HG02870 (cell line): ENCODE measurements around the gene SHBG.

Experiments used
- ATAC-seq: cut with Tn5 transposase; IDR thresholded peaks from one replicate; pipeline ENCODE4 v1.9.1; 2021; ENCODE audit warnings: mild to moderate bottlenecking, moderate library complexity; ENCODE audit not compliant: unreplicated experiment

SHBG gene

DNA sequence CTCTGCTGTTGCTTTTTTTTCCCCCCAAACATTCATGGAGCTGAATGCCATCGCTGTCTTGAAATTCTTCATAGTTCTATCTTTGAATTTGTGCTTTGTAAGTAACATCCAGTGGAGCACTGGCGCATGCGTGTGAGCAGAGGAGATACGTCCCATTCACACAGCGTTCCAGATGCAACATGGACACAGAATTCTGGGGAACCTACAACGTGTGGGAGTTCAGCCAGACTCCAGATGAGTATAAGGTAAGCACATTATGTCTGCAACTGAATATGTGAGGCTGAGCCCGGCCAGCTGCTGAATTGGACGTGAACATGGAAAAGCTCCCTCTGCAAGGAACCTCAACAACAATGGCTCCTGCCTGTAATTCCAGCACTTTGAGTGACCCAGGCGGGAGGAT is 16.5 kb downstream of the SHBG start:
- ATAC-seq, result no peak

DNA sequence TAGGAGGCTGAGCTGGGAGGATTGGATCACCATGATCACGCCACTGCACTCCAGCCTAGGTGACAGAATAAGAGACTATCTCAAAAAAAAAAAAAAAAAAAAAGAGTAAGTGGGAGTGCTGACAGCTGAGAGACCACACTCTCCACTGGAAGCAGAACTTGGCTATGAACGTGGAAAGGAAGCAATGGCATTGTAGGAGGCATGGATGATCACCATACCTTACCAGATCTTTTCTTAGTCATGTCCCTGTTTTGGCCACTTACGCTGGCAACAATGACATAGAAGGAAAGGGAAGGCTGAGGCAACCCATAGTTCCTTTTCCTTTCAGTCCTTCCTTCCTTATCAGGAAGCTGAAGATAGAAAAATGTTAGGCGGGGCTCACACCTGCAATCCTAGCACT is 17.1 kb downstream of the SHBG start:
- no peak for ATAC-seq

DNA sequence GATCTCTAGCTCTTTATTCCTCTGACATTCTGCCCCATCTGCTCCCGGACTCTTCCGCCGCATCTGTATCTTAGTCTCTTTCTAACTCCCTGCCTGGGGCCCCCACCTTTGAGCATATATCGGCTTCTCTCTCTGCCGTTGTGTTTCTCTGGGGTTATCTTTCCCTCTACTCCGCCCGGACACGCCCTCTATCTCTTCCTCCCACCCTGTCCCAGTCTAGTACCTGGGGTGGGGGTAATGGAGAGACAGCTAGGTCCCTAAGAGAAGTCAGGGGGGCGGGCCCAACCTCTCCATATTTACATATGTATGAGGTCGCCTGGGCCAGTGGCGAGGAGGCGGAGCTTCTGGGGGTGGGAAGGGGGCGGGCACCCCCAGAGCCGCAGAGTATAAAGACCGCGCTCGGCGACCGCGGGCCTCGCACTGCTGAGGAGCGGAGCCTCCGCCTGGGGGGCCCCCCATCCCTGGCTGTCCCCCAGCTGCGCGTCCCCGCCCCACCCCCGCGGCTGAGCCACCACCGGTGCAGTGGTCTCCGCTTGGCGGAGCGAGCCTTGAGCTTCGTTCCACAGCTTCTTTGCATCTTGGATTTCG is 20.7 kb downstream of the SHBG start, which contains the start of gene ATP1B2:
ATP1B2 (plus strand) TSS at position 418 of the 588 bp plus-strand sequence. CDS start 593 bp downstream, outside the sequence.
- no peak for ATAC-seq

DNA sequence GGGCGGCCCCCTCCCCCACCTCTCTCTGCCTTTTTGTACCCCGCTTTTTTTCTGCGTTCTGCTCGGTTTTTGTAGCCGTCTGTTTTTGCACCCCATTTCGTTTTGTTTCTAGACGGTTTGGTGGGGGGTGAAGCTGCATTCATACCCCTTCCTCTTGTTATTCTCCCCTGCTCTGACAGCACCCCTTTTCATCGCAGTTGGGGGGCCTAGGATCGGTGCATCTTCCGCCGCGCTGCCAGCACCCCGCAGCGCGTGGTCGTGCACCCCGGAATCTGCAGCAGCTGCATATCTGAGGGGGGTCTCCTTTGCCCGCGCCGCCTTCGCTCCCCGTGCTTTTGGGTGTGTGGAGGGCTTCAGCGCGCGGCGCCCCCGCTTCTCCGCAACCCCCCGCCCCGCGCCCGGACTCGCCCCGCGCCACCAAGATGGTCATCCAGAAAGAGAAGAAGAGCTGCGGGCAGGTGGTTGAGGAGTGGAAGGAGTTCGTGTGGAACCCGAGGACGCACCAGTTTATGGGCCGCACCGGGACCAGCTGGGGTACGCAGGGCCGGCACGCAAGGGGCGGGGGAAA is 21.2 kb downstream of the SHBG start:
- no peak for ATAC-seq

DNA sequence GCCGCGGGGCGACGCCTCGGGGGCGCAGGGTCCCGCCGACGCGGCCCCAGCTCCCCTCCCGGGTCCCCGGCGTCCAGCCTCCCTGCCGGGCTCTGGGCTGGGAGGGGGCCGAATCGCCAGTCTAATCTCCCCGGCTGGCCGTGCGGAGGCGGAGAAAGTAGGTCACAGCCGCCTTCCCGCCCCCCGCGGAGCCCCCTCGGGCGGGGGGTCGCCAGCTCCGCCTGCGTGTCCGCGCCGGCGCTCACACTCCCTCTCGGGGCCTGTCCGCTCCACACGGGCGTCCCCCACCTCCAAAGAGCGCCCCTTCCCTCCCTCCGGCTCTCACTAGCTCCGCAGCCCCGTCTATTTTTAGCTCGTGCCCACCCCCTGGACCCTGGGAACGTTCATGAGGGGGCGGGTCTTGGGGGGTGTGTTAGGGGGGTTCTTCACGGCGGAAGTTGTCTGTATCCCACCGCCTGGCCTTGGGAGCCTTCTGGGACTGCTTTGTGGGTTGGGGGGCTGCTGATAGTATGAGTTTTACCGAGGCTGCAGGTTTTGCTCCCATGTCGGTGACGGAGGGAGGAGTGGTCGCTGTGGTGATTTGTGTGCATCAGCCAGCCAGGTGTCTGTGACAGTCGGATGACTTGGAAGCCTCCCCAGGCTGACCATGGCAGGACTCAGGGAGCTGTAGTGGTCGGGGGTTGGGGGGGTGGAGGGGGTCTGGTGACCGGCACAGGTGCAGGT is 21.9 kb downstream of the SHBG start:
- ATAC-seq, result no peak

GRCh38 chr17:7652388-7653356 is 22.7 kb downstream of the SHBG start:
- no peak for ATAC-seq

DNA sequence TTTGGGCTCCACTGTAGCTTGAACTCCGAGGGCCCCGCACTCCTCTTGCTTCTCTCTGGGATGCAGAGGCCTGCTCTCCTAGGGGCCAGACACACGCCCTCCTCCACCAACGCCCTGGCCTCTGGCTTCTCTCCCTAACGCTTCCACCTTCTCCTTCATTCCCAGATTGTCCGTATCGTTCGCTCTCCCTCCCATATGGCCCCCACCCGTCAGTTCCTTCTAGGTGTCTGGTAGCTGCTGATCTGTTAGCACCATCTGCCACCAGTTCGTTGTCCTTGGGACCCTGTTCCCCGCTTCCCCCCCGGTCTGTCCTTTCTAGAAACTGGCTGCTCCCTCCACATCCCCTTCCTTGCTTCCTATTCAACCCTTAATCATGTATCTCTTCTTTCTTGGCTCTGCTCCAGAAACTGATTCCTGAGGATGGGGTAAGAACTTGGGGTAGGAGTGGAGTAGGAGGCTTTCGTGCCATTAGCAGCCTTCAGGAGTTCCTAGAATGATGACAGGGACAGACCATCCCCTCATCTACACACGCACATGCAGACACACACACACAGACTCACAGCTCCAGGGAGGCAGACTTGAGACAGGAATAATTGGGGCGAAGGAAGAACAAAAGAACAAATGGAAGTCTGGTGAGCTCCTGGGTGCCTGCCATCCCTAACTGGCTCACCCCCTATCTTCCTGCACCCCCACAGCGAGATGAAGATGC is 25.1 kb downstream of the SHBG start:
- no peak for ATAC-seq

DNA sequence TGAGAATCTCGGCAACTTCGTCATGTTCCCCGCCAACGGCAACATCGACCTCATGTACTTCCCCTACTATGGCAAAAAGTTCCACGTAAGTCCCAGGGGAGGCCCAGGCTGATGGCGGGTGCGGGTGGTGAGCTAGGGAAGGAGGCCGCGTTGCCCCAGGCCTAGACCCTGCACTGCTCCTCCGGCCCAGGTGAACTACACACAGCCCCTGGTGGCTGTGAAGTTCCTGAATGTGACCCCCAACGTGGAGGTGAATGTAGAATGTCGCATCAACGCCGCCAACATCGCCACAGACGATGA is 25.6 kb downstream of the SHBG start:
- no peak for ATAC-seq

GRCh38 chr17:7656958-7657609 is 27.1 kb downstream of the SHBG start:
- no peak for ATAC-seq

DNA sequence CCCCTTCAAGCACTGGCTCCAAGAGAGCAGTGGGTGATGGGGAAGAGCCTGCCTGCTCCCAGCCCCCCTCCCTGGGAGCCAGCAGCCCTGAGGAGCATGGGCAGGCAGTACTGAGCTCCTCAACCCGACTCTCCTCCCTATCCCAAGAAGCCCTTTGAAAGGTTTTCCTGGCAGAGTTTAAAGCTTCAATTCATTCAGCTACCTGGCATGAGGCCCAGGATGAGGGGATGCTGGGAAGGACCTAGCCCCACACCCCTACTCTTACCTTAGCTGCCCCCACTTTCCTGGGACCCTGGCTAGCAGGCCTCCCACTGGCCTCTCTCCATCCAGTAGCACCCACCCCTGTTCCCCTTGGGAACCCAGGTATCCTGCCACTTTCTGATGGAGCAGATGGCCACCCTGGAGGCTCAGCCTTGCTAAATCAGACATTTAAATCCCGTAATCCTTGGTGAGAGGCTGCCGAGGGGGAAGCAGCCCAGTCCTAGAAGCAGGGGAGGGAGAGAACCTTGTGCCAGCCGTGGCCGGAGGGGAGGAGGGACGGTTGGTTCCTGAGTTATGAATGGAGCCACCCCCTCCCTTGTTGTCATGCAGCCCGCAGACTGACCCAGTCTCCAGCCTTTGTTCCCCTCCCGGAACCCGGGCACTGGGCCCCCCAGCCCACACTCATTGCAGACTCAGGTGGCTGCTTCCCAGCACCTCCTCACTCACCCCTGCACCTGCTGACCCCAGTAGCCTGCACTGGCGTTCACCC is 37.9 kb downstream of the SHBG start:
- no peak for ATAC-seq

DNA sequence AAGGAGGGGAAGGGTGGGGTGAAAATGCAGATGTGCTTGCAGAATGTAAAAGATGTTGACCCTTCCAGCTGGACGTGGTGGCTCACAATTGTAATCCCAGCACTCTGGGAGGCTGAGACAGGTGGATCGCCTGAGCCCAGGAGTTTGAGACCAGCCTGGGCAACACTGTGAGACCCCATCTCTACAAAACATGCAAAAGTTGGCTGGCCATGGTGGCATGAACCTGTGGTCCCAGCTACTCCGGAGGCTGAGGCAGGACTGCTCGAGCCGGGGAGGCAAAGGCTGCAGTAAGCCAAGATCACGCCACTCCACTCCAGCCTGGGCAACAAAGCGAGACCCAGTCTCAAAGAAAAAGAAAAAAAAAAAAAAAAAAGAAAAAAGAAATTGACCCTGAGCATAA is 38.5 kb downstream of the SHBG start:
- no peak for ATAC-seq

- ATAC-seq, result no peak
Measured at GRCh38 chr17:7673239-7673638, 43.3 kb downstream of the SHBG start.

DNA sequence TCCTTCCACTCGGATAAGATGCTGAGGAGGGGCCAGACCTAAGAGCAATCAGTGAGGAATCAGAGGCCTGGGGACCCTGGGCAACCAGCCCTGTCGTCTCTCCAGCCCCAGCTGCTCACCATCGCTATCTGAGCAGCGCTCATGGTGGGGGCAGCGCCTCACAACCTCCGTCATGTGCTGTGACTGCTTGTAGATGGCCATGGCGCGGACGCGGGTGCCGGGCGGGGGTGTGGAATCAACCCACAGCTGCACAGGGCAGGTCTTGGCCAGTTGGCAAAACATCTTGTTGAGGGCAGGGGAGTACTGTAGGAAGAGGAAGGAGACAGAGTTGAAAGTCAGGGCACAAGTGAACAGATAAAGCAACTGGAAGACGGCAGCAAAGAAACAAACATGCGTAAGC is 45.0 kb downstream of the SHBG start:
- no peak for ATAC-seq

DNA sequence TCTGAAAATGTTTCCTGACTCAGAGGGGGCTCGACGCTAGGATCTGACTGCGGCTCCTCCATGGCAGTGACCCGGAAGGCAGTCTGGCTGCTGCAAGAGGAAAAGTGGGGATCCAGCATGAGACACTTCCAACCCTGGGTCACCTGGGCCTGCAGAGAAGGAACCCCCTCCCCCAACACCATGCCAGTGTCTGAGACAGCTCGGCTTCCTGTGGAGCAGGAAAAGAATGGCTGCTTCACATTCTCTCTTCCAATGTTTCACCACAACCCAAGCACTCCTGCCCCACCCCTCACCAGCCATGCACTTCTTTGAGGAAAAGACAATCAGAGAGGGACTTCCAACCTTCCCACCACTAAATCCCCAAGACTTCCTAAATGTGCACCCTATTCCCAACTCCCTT is 46.6 kb downstream of the SHBG start:
- ATAC-seq, result no peak

DNA sequence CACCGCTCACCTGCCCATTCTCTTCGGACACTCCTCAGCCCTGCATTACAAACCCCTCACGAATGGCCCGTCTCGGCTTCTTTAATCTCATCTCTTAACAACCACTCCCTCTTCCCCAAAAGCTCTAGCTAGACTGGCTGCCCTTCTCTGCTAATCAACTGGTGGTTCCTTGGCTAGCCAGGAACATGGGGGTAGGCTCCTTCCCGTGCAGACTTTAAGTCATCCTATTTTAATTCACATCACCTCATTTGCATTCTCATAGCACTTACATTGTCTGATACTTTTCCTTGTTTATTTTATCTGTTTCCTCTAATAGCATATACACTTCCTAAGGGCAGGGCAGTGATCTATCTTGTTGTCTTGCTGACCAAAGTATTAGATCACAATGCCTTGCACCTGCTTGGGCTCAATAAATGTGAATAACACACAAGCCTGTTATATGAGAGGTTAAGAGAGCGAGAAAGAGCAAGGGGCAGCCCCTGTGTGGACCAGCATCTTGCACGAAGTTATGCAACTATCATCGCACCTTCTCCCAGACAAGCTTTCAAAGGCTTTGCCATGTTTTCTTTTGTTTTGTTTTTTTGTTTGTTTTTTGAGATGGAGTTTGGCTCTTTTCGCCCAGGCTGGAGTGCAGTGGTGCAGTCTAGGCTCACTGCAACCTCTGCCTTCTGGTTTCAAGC is 47.6 kb downstream of the SHBG start:
- no peak for ATAC-seq
